DND-41 (cell line): Measurements from ENCODE around the gene ICE2.

Experiments used
- ATAC-seq: fragments of 200-7000 bp; cut with Tn5 transposase; 3 replicates; pipeline ENCODE4 v1.9.1; 2021; ENCODE audit warnings: low read depth; ENCODE audit not compliant: insufficient read depth
- DNase-seq: peaks from one replicate; pipeline ENCODE4 v3.0.0-alpha.2; 2020
- H2AFZ ChIP-seq: 2 replicates; pipeline ENCODE4 v1.6.0; 2012; ENCODE audit warnings: low read depth, low read length
- H3K27ac ChIP-seq: 2 replicates; pipeline ENCODE4 v1.5.1; 2012; ENCODE audit warnings: low read length, inconsistent platforms
- H3K27me3 ChIP-seq: fragments of 200-600 bp; sonication (generic); 2 replicates; pipeline ENCODE4 v1.6.0; 2012; ENCODE audit warnings: low read length, mild to moderate bottlenecking, inconsistent platforms; ENCODE audit not compliant: insufficient read depth, poor library complexity
- H3K36me3 ChIP-seq: 2 replicates; pipeline ENCODE4 v1.5.1; 2012; ENCODE audit warnings: low read length, inconsistent platforms; ENCODE audit not compliant: insufficient read depth
- H3K4me1 ChIP-seq: 2 replicates; pipeline ENCODE4 v1.5.1; 2012; ENCODE audit warnings: mild to moderate bottlenecking, low read length; ENCODE audit not compliant: insufficient read depth
- H3K4me2 ChIP-seq: 2 replicates; pipeline ENCODE4 v1.6.0; 2012; ENCODE audit warnings: mild to moderate bottlenecking, moderate library complexity, low read length, inconsistent platforms; ENCODE audit not compliant: insufficient read depth
- H3K4me3 ChIP-seq, 2 experiments: fragments of 200-600 bp in 1 of 2; shearing (Covaris generic) in 1 of 2; 2 replicates each; pipeline ENCODE4 v1.5.1; 2012 to 2016; ENCODE audit warnings: inconsistent platforms in 2 of 2, low read length in 2 of 2, mild to moderate bottlenecking in 2 of 2, low read depth in 1 of 2, moderate library complexity in 1 of 2
- H3K79me2 ChIP-seq: 2 replicates; pipeline ENCODE4 v1.6.0; 2012; ENCODE audit warnings: low read length, inconsistent platforms; ENCODE audit not compliant: insufficient read depth
- H3K9ac ChIP-seq: 2 replicates; pipeline ENCODE4 v1.6.0; 2012; ENCODE audit warnings: low read depth, mild to moderate bottlenecking, inconsistent platforms, low read length, moderate library complexity
- H3K9me3 ChIP-seq: 2 replicates; pipeline ENCODE4 v1.5.1; 2012; ENCODE audit warnings: low read length, moderate library complexity, mild to moderate bottlenecking, inconsistent platforms; ENCODE audit not compliant: insufficient read depth, severe bottlenecking
- H4K20me1 ChIP-seq: 2 replicates; pipeline ENCODE4 v1.6.0; 2012; ENCODE audit warnings: low read length; ENCODE audit not compliant: insufficient read depth
- EZH2 ChIP-seq: IDR thresholded peaks from 3 replicates; pipeline ENCODE4 v1.6.1; 2012; ENCODE audit warnings: borderline replicate concordance, low read depth, mild to moderate bottlenecking, moderate library complexity, low read length, inconsistent platforms; ENCODE audit not compliant: severe bottlenecking
- TF ChIP-seq, protein P1 (sequence below): IDR thresholded peaks from 2 replicates; pipeline ENCODE4 v1.5.1; 2012; ENCODE audit warnings: borderline replicate concordance, low read length, moderate library complexity, mild to moderate bottlenecking; ENCODE audit not compliant: poor library complexity, severe bottlenecking; ENCODE audit errors: extremely low read depth

The ICE2 gene

DNA sequence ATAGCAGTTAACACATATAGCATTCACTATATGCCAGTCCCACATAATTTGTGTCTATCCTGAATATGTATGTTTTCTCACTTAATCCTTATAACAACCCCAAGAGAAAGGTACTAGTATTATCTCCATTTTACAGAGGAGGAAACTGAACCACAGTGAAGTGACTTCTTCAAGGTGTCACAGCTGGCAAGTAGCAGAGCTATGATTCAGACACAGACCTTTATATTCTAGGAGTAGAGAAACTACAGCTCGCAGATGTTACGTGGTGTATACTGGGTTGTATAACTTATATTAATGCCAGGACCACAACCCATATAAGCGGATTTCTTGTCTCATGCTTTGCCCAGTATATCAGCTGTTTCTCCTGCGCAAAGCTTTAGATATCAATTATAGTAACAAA is 29.5 kb upstream of the ICE2 start:
- ATAC-seq: no peak

DNA sequence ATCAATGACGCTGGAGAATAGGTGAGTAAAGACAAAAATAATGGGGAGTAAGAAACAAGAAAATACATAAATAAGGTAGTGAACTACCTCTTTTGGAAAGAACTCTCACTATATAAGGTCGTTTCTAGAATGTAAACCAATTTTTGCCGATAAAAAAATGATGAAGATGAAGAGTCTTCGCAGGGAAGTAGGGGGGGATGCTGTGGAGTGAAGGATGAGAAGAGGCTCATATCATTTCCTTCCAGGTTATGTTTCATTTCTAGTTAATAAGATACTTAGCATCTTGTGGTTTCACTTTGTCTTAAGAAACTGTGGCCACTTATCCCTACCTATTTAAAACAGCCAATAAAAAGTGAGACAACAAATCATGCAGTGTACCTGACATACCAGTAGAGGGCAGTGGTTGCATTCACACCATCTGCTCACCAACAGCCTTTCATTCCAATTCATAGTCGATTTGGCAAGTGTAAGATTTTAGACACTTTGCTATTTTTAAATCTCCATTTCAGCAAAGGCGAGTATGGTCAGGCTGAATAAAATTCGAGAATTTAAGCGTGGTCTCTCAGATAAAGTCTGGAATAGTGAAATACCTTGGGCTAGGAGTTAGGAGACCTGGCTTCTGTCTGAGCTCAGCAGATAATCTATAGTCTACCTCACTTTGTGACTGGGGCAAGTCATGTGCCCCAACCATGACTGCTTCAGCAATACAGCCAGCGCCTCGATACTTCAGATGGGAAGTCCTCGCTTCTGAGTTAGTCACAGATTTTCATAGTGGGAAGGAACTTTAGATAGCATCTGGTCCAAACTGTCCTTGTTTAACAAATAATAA is 28.9 kb upstream of the ICE2 start:
- Histone ChIP-seq H2AFZ (no peak overlapping the region), H3K9me3 (no peaks in the 10 kb centered on the region), H4K20me1 (no peaks in the 10 kb centered on the region), H3K27me3 (no peaks in the 10 kb centered on the region), H3K36me3 (no peaks in the 10 kb centered on the region), H3K27ac (no peak overlapping the region), H3K9ac (no peak overlapping the region), H3K4me3 (no peak overlapping the region), H3K4me2 (peak overlapping the region; percentile 30; the same call in 1 of the 2 replicates), H3K79me2 (no peaks in the 10 kb centered on the region), H3K4me1 (peaks cover 21% of the 10 kb centered on the region)
- ATAC-seq (peak; percentile 55; the same call in 2 of the 3 replicates), DNase-seq (peak; percentile 48)
- TF ChIP-seq, protein P1, sequence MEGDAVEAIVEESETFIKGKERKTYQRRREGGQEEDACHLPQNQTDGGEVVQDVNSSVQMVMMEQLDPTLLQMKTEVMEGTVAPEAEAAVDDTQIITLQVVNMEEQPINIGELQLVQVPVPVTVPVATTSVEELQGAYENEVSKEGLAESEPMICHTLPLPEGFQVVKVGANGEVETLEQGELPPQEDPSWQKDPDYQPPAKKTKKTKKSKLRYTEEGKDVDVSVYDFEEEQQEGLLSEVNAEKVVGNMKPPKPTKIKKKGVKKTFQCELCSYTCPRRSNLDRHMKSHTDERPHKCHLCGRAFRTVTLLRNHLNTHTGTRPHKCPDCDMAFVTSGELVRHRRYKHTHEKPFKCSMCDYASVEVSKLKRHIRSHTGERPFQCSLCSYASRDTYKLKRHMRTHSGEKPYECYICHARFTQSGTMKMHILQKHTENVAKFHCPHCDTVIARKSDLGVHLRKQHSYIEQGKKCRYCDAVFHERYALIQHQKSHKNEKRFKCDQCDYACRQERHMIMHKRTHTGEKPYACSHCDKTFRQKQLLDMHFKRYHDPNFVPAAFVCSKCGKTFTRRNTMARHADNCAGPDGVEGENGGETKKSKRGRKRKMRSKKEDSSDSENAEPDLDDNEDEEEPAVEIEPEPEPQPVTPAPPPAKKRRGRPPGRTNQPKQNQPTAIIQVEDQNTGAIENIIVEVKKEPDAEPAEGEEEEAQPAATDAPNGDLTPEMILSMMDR: peak; percentile 91
- no peak for TF ChIP-seq EZH2

More for the DNA sequence above, 29.5 kb upstream of the ICE2 start:
- Histone ChIP-seq H3K79me2 (no peaks in the 10 kb centered on the region), H3K4me3 (no peak overlapping the region), H4K20me1 (no peaks in the 10 kb centered on the region), H3K27ac (no peak overlapping the region), H3K27me3 (no peaks in the 10 kb centered on the region), H3K36me3 (no peaks in the 10 kb centered on the region), H3K4me2 (no peak overlapping the region), H2AFZ (no peak overlapping the region), H3K9ac (no peak overlapping the region), H3K9me3 (no peaks in the 10 kb centered on the region), H3K4me1 (peaks cover 24% of the 10 kb centered on the region)
- DNase-seq: no peak
- TF ChIP-seq, protein P1: no peak
- TF ChIP-seq EZH2: no peak

DNA sequence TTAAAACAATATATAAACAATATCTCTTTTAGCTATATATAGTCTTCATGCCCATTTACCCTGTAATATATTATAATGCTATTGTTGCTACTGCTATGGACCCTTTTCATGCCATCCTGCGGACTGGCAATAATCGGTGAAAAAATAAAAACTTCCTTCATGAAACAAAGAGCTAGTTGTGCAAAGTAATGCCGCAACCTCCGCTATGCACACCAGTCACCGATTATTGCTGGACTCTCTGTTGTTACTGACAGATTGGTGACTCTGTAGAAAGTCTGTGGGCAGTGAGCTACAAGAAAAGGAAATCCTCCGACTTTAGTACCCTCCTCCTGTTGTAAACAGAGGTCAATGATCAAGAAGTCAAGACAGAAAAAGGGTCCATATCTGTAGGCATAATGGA is 17.9 kb upstream of the ICE2 start:
- no peak overlapping the region for H3K4me2 ChIP-seq
- TF ChIP-seq EZH2: no peak
- TF ChIP-seq, protein P1: no peak
- no peak overlapping the region for H3K4me3 ChIP-seq
- ATAC-seq (no peak), DNase-seq (no peak)
- H3K79me2 ChIP-seq: no peaks in the 10 kb centered on the region
- H3K27me3 ChIP-seq: no peaks in the 10 kb centered on the region
- H3K36me3 ChIP-seq: no peaks in the 10 kb centered on the region
- no peak overlapping the region for H2AFZ ChIP-seq
- no peaks in the 10 kb centered on the region for H4K20me1 ChIP-seq
- H3K9ac ChIP-seq: no peak overlapping the region
- H3K9me3 ChIP-seq: no peaks in the 10 kb centered on the region
- H3K27ac ChIP-seq: no peak overlapping the region
- H3K4me1 ChIP-seq: no peaks in the 10 kb centered on the region
